Measurements from ENCODE around the gene PCED1A. TPM values are rescaled to one million over a fixed set of nuclear protein-coding genes. Genes with fewer than 3 reads are reported as not detected.
"Not testable (repeated sequence)": the region's sequence is repeated elsewhere in the genome, so short reads cannot be mapped to it uniquely, and the experiment has no call there.

The PCED1A gene
- total and polyA plus RNA-seq, 7 experiments from 2014 or later = 23.6 to 105 (median 67.8) TPM

DNA sequence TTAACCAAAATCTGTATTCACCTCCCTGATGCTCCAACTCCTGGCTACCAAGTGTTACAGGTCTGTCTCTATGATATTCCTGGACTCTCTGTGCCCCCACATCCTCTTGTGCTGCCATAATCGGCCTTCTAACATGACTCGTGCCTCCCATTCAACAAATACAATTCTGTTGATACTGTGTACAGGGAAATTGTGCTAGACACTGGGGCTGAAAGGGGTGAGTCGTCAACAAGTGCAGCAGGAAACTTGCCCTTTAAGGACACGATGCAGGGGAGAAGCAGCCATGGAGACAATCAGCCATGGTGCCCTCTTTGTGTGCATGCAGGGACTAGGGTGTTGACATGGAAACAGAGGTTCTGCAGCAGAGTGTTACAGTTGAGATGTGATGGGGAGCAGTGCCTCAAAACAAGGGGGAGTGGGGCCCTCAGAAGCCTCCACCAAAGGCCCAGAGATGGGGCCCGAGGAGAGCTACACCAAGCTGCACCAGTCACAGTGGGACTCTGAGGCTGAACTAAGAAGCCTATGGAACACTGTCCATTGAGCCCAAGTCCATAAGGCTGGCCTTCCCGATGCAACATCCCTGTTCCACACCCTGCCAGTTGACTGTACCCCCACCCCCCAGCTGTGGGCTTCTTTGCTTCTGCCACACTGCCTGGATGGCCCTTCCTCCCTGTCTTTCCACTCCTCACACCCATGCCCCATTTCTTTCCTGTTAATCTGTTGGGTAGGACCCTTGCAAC, 3.1 kb downstream of the PCED1A start:
- Mint-ChIP-seq H3K4me1 (peaks cover 10 to 28% (median 21%) of the 10 kb centered on the region in 7 donors), H3K27ac (peak overlapping the region in 3 of 9 donors; percentile 33 to 53 (median 38)), H3K9me3 (peaks cover 0 to 4% (median 0%) of the 10 kb centered on the region in 11 donors), H3K27me3 (no peaks in the 10 kb centered on the region), H3K36me3 (peaks cover 0 to 19% (median 10%) of the 10 kb centered on the region in 5 donors), H3K4me3 (peak overlapping the region in 1 of 10 donors; percentile 55)
- no peak for DNase-seq
- ChIA-PET CTCF (no interaction called here), POLR2A (interaction anchor here (0.7 kb wide), 1 partner anchor 707 kb away, joined by 3 read pairs; no protein-coding TSS in a partner anchor)
- intact Hi-C loops (cut with micrococcal nuclease) = loop anchor here in 1 of 2 donors (5.0 kb wide), 1 partner anchor 85 kb away; no protein-coding TSS in a partner anchor
- no peak for ATAC-seq
- H3K9me3 ChIP-seq (ENCODE audit: control insufficient read depth in 2 of 3, low read length in 3 of 3) = no peaks in the 10 kb centered on the region
- peaks cover 15 to 21% of the 10 kb centered on the region in 2 donors for H3K4me1 ChIP-seq (ENCODE audit: control insufficient read depth in 2 of 2, insufficient read depth in 2 of 2, low read length in 2 of 2)
- H3K4me3 ChIP-seq (ENCODE audit: low read length) = no peak overlapping the region
- H3K36me3 ChIP-seq (ENCODE audit: control insufficient read depth in 2 of 3, insufficient read depth in 3 of 3, low read length in 3 of 3) = peaks cover 0 to 8% (median 0%) of the 10 kb centered on the region in 3 experiments
- H3K27ac ChIP-seq (ENCODE audit: low read depth, low read length) = no peak overlapping the region
- H3K27me3 ChIP-seq (ENCODE audit: control insufficient read depth in 2 of 2, insufficient read depth in 2 of 2, low read length in 2 of 2) = no peaks in the 10 kb centered on the region

DNA sequence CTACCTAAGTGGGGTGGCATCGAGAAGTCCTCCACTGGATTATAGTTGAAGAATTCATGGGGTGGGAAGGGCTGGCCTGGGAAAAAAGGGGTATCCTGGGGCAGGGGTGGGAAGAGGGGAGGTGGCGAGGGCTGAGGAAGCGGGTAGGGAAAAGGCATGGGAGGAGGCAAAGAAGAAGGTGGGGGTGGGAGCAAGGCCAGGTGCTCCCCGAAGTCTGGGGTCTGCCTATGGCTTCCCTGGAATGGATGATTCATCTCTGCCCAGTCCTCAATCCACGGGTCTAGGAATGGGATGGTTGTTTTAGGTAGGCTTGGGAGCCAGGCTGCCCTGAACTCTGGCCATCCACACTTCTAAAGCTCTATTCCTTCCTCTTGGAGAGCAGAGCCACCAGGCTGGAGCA, 4.4 kb downstream of the PCED1A start:
- Mint-ChIP-seq H3K36me3 (peaks cover 0 to 19% (median 10%) of the 10 kb centered on the region in 5 donors), H3K27ac (no peak overlapping the region), H3K4me1 (peaks cover 7 to 22% (median 15%) of the 10 kb centered on the region in 7 donors), H3K27me3 (peaks cover 0 to 3% (median 0%) of the 10 kb centered on the region in 5 donors), H3K9me3 (peaks cover 0 to 4% (median 0%) of the 10 kb centered on the region in 11 donors), H3K4me3 (no peak overlapping the region)
- no peak overlapping the region for H3K27ac ChIP-seq (ENCODE audit: low read depth, low read length)
- DNase-seq (no peak), ATAC-seq (no peak)
- peaks cover 0 to 8% (median 0%) of the 10 kb centered on the region in 3 experiments for H3K36me3 ChIP-seq (ENCODE audit: control insufficient read depth in 2 of 3, insufficient read depth in 3 of 3, low read length in 3 of 3)
- ChIA-PET POLR2A (interaction anchor here (0.7 kb wide), 1 partner anchor 38 kb away, joined by 3 read pairs; no protein-coding TSS in a partner anchor), CTCF (interaction anchor here (0.6 kb wide), 1 partner anchor 425 kb away, joined by 3 read pairs; no protein-coding TSS in a partner anchor)
- peaks cover 9 to 12% of the 10 kb centered on the region in 2 donors for H3K4me1 ChIP-seq (ENCODE audit: control insufficient read depth in 2 of 2, insufficient read depth in 2 of 2, low read length in 2 of 2)
- intact Hi-C loops (cut with micrococcal nuclease) = loop anchor here in 1 of 2 donors (5.0 kb wide), 1 partner anchor 84 kb away; no protein-coding TSS in a partner anchor
- no peaks in the 10 kb centered on the region for H3K9me3 ChIP-seq (ENCODE audit: control insufficient read depth in 2 of 3, low read length in 3 of 3)
- H3K4me3 ChIP-seq (ENCODE audit: low read length) = no peak overlapping the region
- no peaks in the 10 kb centered on the region for H3K27me3 ChIP-seq (ENCODE audit: control insufficient read depth in 2 of 2, insufficient read depth in 2 of 2, low read length in 2 of 2)

DNA sequence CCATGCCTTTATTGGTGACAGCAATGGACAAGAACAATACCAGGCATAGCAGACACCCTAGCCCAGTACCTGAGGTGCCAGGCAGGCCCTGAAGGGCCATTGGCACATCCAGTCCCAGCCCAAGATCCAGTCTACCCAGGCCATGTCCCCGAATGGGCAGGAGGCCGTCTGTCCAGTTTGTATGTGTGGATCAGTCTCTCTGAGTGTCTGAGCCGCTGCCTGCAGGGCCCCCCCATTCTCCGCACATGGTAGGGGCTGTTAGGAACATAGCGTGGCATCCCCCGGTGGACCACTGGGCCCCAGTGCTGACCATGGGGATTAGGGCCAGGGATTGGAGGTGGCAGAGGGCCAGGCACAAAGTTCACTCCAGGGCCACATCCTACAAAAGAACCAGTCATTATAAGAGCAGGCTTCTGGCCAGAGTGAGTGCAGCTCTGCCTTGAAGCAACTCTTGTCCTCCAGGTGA, 5.1 kb downstream of the PCED1A start:
- H3K36me3 ChIP-seq (ENCODE audit: control insufficient read depth in 2 of 3, insufficient read depth in 3 of 3, low read length in 3 of 3) = peaks cover 0 to 8% (median 0%) of the 10 kb centered on the region in 3 experiments
- no peak overlapping the region for H3K27ac ChIP-seq (ENCODE audit: low read depth, low read length)
- H3K4me3 Mint-ChIP-seq = no peak overlapping the region
- intact Hi-C loops (cut with micrococcal nuclease) = loop anchor here in 1 of 2 donors (5.0 kb wide), 1 partner anchor 83 kb away; no protein-coding TSS in a partner anchor
- H3K4me1 Mint-ChIP-seq = peaks cover 7 to 22% (median 15%) of the 10 kb centered on the region in 7 donors
- peaks cover 0 to 3% (median 0%) of the 10 kb centered on the region in 5 donors for H3K27me3 Mint-ChIP-seq
- H3K9me3 ChIP-seq (ENCODE audit: control insufficient read depth in 2 of 3, low read length in 3 of 3) = no peaks in the 10 kb centered on the region
- POLR2A ChIA-PET = interaction anchor here (0.7 kb wide), 1 partner anchor 39 kb away, joined by 3 read pairs; no protein-coding TSS in a partner anchor
- H3K9me3 Mint-ChIP-seq = peaks cover 0 to 4% (median 0%) of the 10 kb centered on the region in 11 donors
- H3K27ac Mint-ChIP-seq = no peak overlapping the region
- peaks cover 9 to 12% of the 10 kb centered on the region in 2 donors for H3K4me1 ChIP-seq (ENCODE audit: control insufficient read depth in 2 of 2, insufficient read depth in 2 of 2, low read length in 2 of 2)
- CTCF ChIA-PET = no interaction called here
- no peaks in the 10 kb centered on the region for H3K27me3 ChIP-seq (ENCODE audit: control insufficient read depth in 2 of 2, insufficient read depth in 2 of 2, low read length in 2 of 2)
- H3K4me3 ChIP-seq (ENCODE audit: low read length) = no peak overlapping the region
- DNase-seq (no peak), ATAC-seq (no peak)
- H3K36me3 Mint-ChIP-seq = peaks cover 0 to 19% (median 10%) of the 10 kb centered on the region in 5 donors

DNA sequence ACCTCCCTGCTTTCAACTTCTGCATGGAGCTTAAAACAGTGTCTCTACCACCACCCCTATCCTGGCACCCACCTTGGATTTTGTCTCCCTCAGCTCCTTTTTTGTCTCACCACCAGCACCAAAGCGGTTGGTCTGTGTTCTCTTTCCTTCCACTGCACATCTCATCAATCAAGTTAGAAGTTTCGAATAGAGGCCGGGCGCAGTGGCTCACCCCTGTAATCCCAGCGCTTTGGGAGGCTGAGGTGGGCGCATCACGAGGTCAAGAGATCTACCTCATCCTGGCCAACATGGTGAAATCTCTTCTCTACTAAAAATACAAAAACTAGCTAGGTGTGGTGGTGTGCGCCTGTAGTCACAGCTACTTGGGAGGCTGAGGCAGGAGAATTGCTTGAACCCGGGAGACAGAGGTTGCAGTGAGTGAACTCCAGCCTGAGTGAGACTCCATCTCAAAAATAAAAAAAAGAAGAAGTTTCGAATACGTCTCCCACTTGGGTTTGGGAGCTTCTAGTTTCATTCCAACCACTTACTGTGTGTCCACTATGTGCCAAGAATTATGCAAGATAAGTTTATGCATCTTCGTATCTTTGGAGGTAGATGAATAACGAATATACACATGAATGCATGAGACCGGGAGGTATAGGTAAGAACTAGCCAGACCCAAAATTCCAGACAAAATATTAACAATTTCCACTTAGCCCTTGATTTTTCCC, 5.9 kb downstream of the PCED1A start:
- Histone ChIP-seq H3K4me1 (ENCODE audit: control insufficient read depth in 2 of 2, insufficient read depth in 2 of 2, low read length in 2 of 2) (peaks cover 5 to 6% of the 10 kb centered on the region in 2 donors), H3K27me3 (ENCODE audit: control insufficient read depth in 2 of 2, insufficient read depth in 2 of 2, low read length in 2 of 2) (no peaks in the 10 kb centered on the region), H3K4me3 (ENCODE audit: low read length) (no peak overlapping the region), H3K27ac (ENCODE audit: low read depth, low read length) (no peak overlapping the region), H3K36me3 (ENCODE audit: control insufficient read depth in 2 of 3, insufficient read depth in 3 of 3, low read length in 3 of 3) (peaks cover 0 to 8% (median 0%) of the 10 kb centered on the region in 3 experiments), H3K9me3 (ENCODE audit: control insufficient read depth in 2 of 3, low read length in 3 of 3) (no peaks in the 10 kb centered on the region)
- DNase-seq (no peak), ATAC-seq (no peak)
- POLR2A ChIA-PET = interaction anchor here (1.8 kb wide), 1 partner anchor 16 kb away, joined by 5 read pairs; no protein-coding TSS in a partner anchor
- Mint-ChIP-seq H3K27me3 (peaks cover 0 to 10% (median 0%) of the 10 kb centered on the region in 5 donors), H3K27ac (no peak overlapping the region), H3K4me1 (peaks cover 7 to 20% (median 13%) of the 10 kb centered on the region in 7 donors), H3K36me3 (peaks cover 0 to 19% (median 10%) of the 10 kb centered on the region in 5 donors), H3K4me3 (no peak overlapping the region), H3K9me3 (peaks cover 0 to 4% (median 0%) of the 10 kb centered on the region in 11 donors)
- CTCF ChIA-PET = interaction anchor here (1.1 kb wide), 1 partner anchor 21 kb away, joined by 3 read pairs; no protein-coding TSS in a partner anchor
- intact Hi-C loops (cut with micrococcal nuclease) = loop anchor here in 1 of 2 donors (5.0 kb wide), 1 partner anchor 82 kb away; no protein-coding TSS in a partner anchor

DNA sequence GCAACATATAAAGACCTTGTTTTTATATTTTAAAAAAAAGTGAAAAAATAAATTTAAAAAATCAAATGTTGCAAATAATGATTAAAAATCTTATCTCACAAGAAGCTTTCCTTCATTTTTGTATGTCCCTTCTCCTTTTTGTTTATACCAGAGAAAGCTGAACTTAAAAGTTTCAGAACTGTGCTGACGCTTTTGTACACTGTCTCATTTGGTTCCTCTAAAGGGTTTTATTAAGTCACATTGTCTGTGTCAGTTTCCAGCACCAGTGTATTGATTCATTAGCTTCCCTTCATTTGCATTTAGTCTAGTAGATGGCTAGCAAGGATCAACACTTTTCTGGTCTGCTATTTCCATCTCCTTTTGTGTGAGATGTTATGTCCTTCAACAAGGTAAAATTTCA, 6.7 kb downstream of the PCED1A start:
- H3K27me3 Mint-ChIP-seq = peaks cover 0 to 15% (median 0%) of the 10 kb centered on the region in 5 donors
- intact Hi-C loops (cut with micrococcal nuclease) = no loop called here
- H3K9me3 Mint-ChIP-seq = no peaks in the 10 kb centered on the region
- H3K4me3 Mint-ChIP-seq = no peak overlapping the region
- no peaks in the 10 kb centered on the region for H3K9me3 ChIP-seq (ENCODE audit: control insufficient read depth in 2 of 3, low read length in 3 of 3)
- no peaks in the 10 kb centered on the region for H3K27me3 ChIP-seq (ENCODE audit: control insufficient read depth in 2 of 2, insufficient read depth in 2 of 2, low read length in 2 of 2)
- ChIA-PET CTCF (interaction anchor here (1.1 kb wide), 1 partner anchor 21 kb away, joined by 3 read pairs; no protein-coding TSS in a partner anchor), POLR2A (interaction anchor here (1.8 kb wide), 1 partner anchor 15 kb away, joined by 5 read pairs; no protein-coding TSS in a partner anchor)
- H3K4me3 ChIP-seq (ENCODE audit: low read length) = no peak overlapping the region
- no peak for ATAC-seq
- peaks cover 2 to 14% (median 7%) of the 10 kb centered on the region in 7 donors for H3K4me1 Mint-ChIP-seq
- peaks cover 0 to 19% (median 7%) of the 10 kb centered on the region in 5 donors for H3K36me3 Mint-ChIP-seq
- no peak overlapping the region for H3K27ac Mint-ChIP-seq
- H3K27ac ChIP-seq (ENCODE audit: low read depth, low read length) = no peak overlapping the region
- DNase-seq = no peak
- H3K4me1 ChIP-seq (ENCODE audit: control insufficient read depth in 2 of 2, insufficient read depth in 2 of 2, low read length in 2 of 2) = no peaks in the 10 kb centered on the region
- H3K36me3 ChIP-seq (ENCODE audit: control insufficient read depth in 2 of 3, insufficient read depth in 3 of 3, low read length in 3 of 3) = peaks cover 0 to 8% (median 0%) of the 10 kb centered on the region in 3 experiments

DNA sequence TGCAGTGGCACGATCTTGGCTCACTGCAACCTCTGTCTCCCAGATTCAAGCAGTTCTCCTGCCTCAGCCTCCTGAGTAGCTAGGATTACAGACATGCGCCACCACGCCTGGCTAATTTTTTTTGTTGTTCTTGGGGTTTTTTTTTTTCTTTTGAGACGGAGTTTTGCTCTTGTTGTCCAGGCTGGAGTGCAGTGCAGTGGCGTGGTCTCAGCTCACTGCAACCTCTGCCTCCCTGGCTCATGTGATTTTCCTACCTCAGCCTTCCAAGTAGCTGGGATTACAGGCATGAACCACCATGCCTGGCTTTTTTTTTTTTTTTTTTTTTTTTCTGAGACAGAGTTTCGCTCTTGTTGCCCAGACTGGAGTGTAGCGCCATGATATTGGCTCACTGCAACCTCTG, 9.2 kb downstream of the PCED1A start:
- CTCF ChIA-PET; intact Hi-C loops (cut with micrococcal nuclease): not testable (repeated sequence)
- H3K4me1 Mint-ChIP-seq = peaks cover 2 to 12% (median 11%) of the 10 kb centered on the region in 7 donors

More for the DNA sequence above, 9.2 kb downstream of the PCED1A start:
- not testable (repeated sequence) for H3K4me3 ChIP-seq (ENCODE audit: low read length); ATAC-seq; H3K27ac Mint-ChIP-seq; H3K27ac ChIP-seq (ENCODE audit: low read depth, low read length); H3K9me3 ChIP-seq (ENCODE audit: control insufficient read depth in 2 of 3, low read length in 3 of 3); H3K9me3 Mint-ChIP-seq; H3K36me3 ChIP-seq (ENCODE audit: control insufficient read depth in 2 of 3, insufficient read depth in 3 of 3, low read length in 3 of 3); DNase-seq; H3K4me3 Mint-ChIP-seq; H3K27me3 ChIP-seq (ENCODE audit: control insufficient read depth in 2 of 2, insufficient read depth in 2 of 2, low read length in 2 of 2); H3K4me1 ChIP-seq (ENCODE audit: control insufficient read depth in 2 of 2, insufficient read depth in 2 of 2, low read length in 2 of 2)
- POLR2A ChIA-PET = interaction anchor here (1.7 kb wide), 1 partner anchor 8 kb away, joined by 10 read pairs; the partner anchor contains the start of genes PCED1A and VPS16
- Mint-ChIP-seq H3K27me3 (peaks cover 0 to 41% (median 10%) of the 10 kb centered on the region in 5 donors), H3K36me3 (peaks cover 0 to 13% (median 0%) of the 10 kb centered on the region in 5 donors)

Data from naive thymus-derived CD4-positive, alpha-beta T cell (primary cell).